Mammary epithelial cell (primary cell): Measurements from ENCODE around the gene EPS8L2.

Source experiments
- CTCF ChIP-seq, 2 donors: IDR thresholded peaks in 1 of 2; conservative IDR thresholded peaks in 1 of 2; 2 replicates each; pipeline ENCODE4 v1.5.1; 2011 to 2012; ENCODE audit warnings: inconsistent platforms in 2 of 2, low read length in 2 of 2, mild to moderate bottlenecking in 2 of 2, control low read depth in 1 of 2, low read depth in 1 of 2; ENCODE audit not compliant: insufficient read depth in 1 of 2; ENCODE audit errors: extremely low read depth in 1 of 2
- EZH2 ChIP-seq: IDR thresholded peaks from 2 replicates; pipeline ENCODE4 v1.6.1; 2012; ENCODE audit warnings: low read length, inconsistent platforms, borderline replicate concordance

GRCh38 chr11:761526-762108 is 55.6 kb downstream of the EPS8L2 start:
- TF ChIP-seq CTCF (conservative IDR thresholded peaks at IDR 0.05 in 1 of 2, IDR thresholded peaks at IDR 0.05 in 1 of 2; ENCODE audit: extremely low read depth in 1 of 2, insufficient read depth in 1 of 2, low read depth in 1 of 2, low read length in 2 of 2) (no peak), EZH2 (no peak)
